A549 (cell line): ENCODE data around the gene KCNG2. TPM values are rescaled to one million over a fixed set of nuclear protein-coding genes. Genes with fewer than 3 reads are reported as not detected.

Experiments used
- ATAC-seq, 2 experiments: fragments of 200-7000 bp in 1 of 2; fragments of >200 bp in 1 of 2; cut with Nextera tagmentation in 1 of 2; cut with Tn5 transposase in 1 of 2; 3 replicates each; pipeline versions ENCODE4 v1.8.0 to v1.9.1; 2018 to 2020; ENCODE audit warnings: mild to moderate bottlenecking in 1 of 2, moderate library complexity in 1 of 2
- CTCF ChIA-PET: fragments of 300-600 bp; sonication (Branson Sonifier 250); formaldehyde crosslinking; extraction: SDS; loops from one replicate; lab custom pipeline; 2021; ENCODE audit warnings: antibody characterized with exemption, inconsistent platforms; lab: Yijun Ruan, JAX
- POLR2A ChIA-PET: fragments of 350-600 bp; formaldehyde crosslinking; extraction: SDS; loops from one replicate; lab custom pipeline; 2021; ENCODE audit warnings: antibody characterized with exemption, inconsistent platforms; lab: Yijun Ruan, JAX
- DNase-seq, 2 experiments: peaks; one replicate each; pipeline versions ENCODE4 v3.0.0 to v3.0.0-alpha.2; 2011 to 2016; ENCODE audit warnings: low read depth in 1 of 2, low spot score in 1 of 2
- FAIRE-seq: peaks from 2 replicates; lab custom pipeline; 2011; peaks lifted over from hg19 to GRCh38; lab: Jason Lieb, UNC
- H3K27ac ChIP-seq, 2 experiments: fragments of >200 bp; sonication (Bioruptor Twin); formaldehyde crosslinking; 3 replicates each; pipeline ENCODE4 v1.5.1; 2016 to 2017
- H3K4me1 ChIP-seq: fragments of >200 bp; sonication (Bioruptor Twin); formaldehyde crosslinking; 3 replicates; pipeline ENCODE4 v1.6.1; 2016
- H3K4me2 ChIP-seq: fragments of >200 bp; sonication (Bioruptor Twin); formaldehyde crosslinking; 3 replicates; pipeline ENCODE4 v1.6.1; 2016
- H3K4me3 ChIP-seq: fragments of >200 bp; sonication (Bioruptor Twin); formaldehyde crosslinking; 3 replicates; pipeline ENCODE4 v1.5.1; 2016
- H3K9me3 ChIP-seq: fragments of >200 bp; sonication (Bioruptor Twin); formaldehyde crosslinking; 3 replicates; pipeline ENCODE4 v1.6.1; 2016
- BHLHE40 ChIP-seq: IDR thresholded peaks from 2 replicates; pipeline ENCODE4 v1.6.1; 2012; ENCODE audit warnings: low read depth, low read length, inconsistent platforms
- CHD4 ChIP-seq: fragments of 200-600 bp; sonication (generic); IDR thresholded peaks from 2 replicates; pipeline ENCODE4 v1.6.1; 2016; ENCODE audit warnings: antibody characterized with exemption, mild to moderate bottlenecking, borderline replicate concordance
- E2F6 ChIP-seq: IDR thresholded peaks from 2 replicates; pipeline ENCODE4 v1.6.1; 2012; ENCODE audit warnings: low read depth, borderline replicate concordance
- EHF ChIP-seq: fragments of 250-450 bp; sonication (Bioruptor Pico); IDR thresholded peaks from 2 replicates; pipeline ENCODE4 v1.5.0; 2020; ENCODE audit warnings: mild to moderate bottlenecking
- ELK1 ChIP-seq: fragments of 150-350 bp; IDR thresholded peaks from 2 replicates; pipeline ENCODE4 v1.6.1; 2014; ENCODE audit warnings: low read depth, mild to moderate bottlenecking, low read length
- ESRRA ChIP-seq: fragments of 150-350 bp; IDR thresholded peaks from 2 replicates; pipeline ENCODE4 v1.6.1; 2014; ENCODE audit warnings: mild to moderate bottlenecking, low read length, borderline replicate concordance
- GATA3 ChIP-seq: IDR thresholded peaks from 2 replicates; pipeline ENCODE4 v1.6.1; 2012; ENCODE audit warnings: borderline replicate concordance
- HEYL ChIP-seq: fragments of 250-450 bp; sonication (Bioruptor Pico); IDR thresholded peaks from 2 replicates; pipeline ENCODE4 v1.8.0; 2021; ENCODE audit warnings: mild to moderate bottlenecking, moderate library complexity
- JUN ChIP-seq, 2 experiments: fragments of >200 bp; sonication (Bioruptor Twin); formaldehyde crosslinking; IDR thresholded peaks; 2 replicates in 1 of 2; 3 replicates in 1 of 2; pipeline ENCODE4 v1.6.1; 2016 to 2017
- JUNB ChIP-seq: fragments of >200 bp; sonication (Bioruptor Twin); formaldehyde crosslinking; IDR thresholded peaks from 2 replicates; pipeline ENCODE4 v1.6.1; 2016
- KDM1A ChIP-seq: fragments of 200-600 bp; sonication (generic); IDR thresholded peaks from 2 replicates; pipeline ENCODE4 v1.6.1; 2016; ENCODE audit warnings: low read depth, mild to moderate bottlenecking
- MAZ ChIP-seq: fragments of 150-350 bp; IDR thresholded peaks from 2 replicates; pipeline ENCODE4 v1.6.1; 2014; ENCODE audit warnings: antibody characterized with exemption, low read depth, low read length, borderline replicate concordance
- NR3C1 ChIP-seq: fragments of >200 bp; sonication (Bioruptor Twin); formaldehyde crosslinking; IDR thresholded peaks from 3 replicates; pipeline ENCODE4 v1.6.1; 2017
- PBX3 ChIP-seq: IDR thresholded peaks from 2 replicates; pipeline ENCODE4 v1.6.1; 2012
- PHF8 ChIP-seq: fragments of 200-600 bp; sonication (generic); IDR thresholded peaks from 2 replicates; pipeline ENCODE4 v1.6.1; 2016; ENCODE audit warnings: low read depth, mild to moderate bottlenecking, antibody characterized with exemption, moderate library complexity, borderline replicate concordance
- POLR2A ChIP-seq: IDR thresholded peaks from 2 replicates; pipeline ENCODE4 v1.6.1; 2012; ENCODE audit warnings: mild to moderate bottlenecking, low read length
- RAD21 ChIP-seq, 2 experiments: fragments of >200 bp in 1 of 2; sonication (Bioruptor Twin) in 1 of 2; formaldehyde crosslinking in 1 of 2; IDR thresholded peaks in 1 of 2; conservative IDR thresholded peaks in 1 of 2; 2 replicates in 1 of 2; 3 replicates in 1 of 2; pipeline ENCODE4 v1.6.1; 2012 to 2018; ENCODE audit warnings: inconsistent platforms in 1 of 2
- RARB ChIP-seq: fragments of 250-450 bp; sonication (Bioruptor Pico); IDR thresholded peaks from 2 replicates; pipeline ENCODE4 v1.8.0; 2021; ENCODE audit warnings: mild to moderate bottlenecking, moderate library complexity
- REST ChIP-seq: fragments of 200-600 bp; sonication (generic); IDR thresholded peaks from 2 replicates; pipeline ENCODE4 v1.6.1; 2016; ENCODE audit warnings: antibody characterized with exemption, mild to moderate bottlenecking, moderate library complexity
- RNF2 ChIP-seq: fragments of 200-600 bp; sonication (generic); IDR thresholded peaks from 2 replicates; pipeline ENCODE4 v1.6.1; 2016; ENCODE audit warnings: low read depth, mild to moderate bottlenecking, antibody characterized with exemption, moderate library complexity, borderline replicate concordance
- SREBF2 ChIP-seq: fragments of 450-650 bp; IDR thresholded peaks from 2 replicates; pipeline ENCODE4 v1.6.1; 2014; ENCODE audit warnings: mild to moderate bottlenecking, moderate library complexity
- TFCP2L1 ChIP-seq: fragments of 250-450 bp; sonication (Bioruptor Pico); IDR thresholded peaks from 2 replicates; pipeline ENCODE4 v1.5.0; 2021; ENCODE audit warnings: mild to moderate bottlenecking
- TP53 ChIP-seq: fragments of 250-450 bp; sonication (Bioruptor Pico); IDR thresholded peaks from 2 replicates; pipeline ENCODE4 v1.5.0; 2021; ENCODE audit warnings: mild to moderate bottlenecking, moderate library complexity
- ZC3H11A ChIP-seq: fragments of 450-650 bp; IDR thresholded peaks from 2 replicates; pipeline ENCODE4 v1.6.1; 2014; ENCODE audit warnings: antibody characterized with exemption, mild to moderate bottlenecking
- ZSCAN20 ChIP-seq: fragments of 250-450 bp; sonication (Bioruptor Pico); IDR thresholded peaks from 2 replicates; pipeline ENCODE4 v1.8.0; 2022; ENCODE audit warnings: mild to moderate bottlenecking, moderate library complexity
- WGBS: methylation state at CpG from one replicate; pipeline ENCODE4 v1.1.6; 2017; ENCODE audit errors: missing lambda C conversion rate; 5-methylcytosine and 5-hydroxymethylcytosine counted together
- polyA plus RNA-seq, 4 experiments: library from polyadenylated mRNA; depleted of rRNA in 3 of 4; stranded (reverse); fragments of >200 nt; fragmentation: RNase III in 1 of 4; extraction: RNeasy Plus Mini Kit Qiagen cat#74134 plus additional on column Dnase treatment in 1 of 4; gene quantifications; 2 replicates in 3 of 4; 3 replicates in 1 of 4; pipeline ENCODE4 v1.2.3, GENCODE V29; 2011 to 2017

Gene KCNG2
- polyA plus RNA-seq, 2 of the 4 experiments (the other 2 are of a cell fraction): not detected

- WGBS: 69% methylated on average over 17 of the region's 29 CpGs
- TF ChIP-seq KDM1A: no peak
- TF ChIP-seq ZSCAN20 (CRISPR knock-in tag): no peak
- TF ChIP-seq SREBF2: no peak
- TF ChIP-seq NR3C1: no peak
- no peak for TF ChIP-seq ESRRA
- H3K4me2 ChIP-seq: no peak overlapping the region
- CTCF ChIA-PET: no interaction called here
- no peaks in the 10 kb centered on the region for H3K4me1 ChIP-seq
- no peak overlapping the region for H3K4me3 ChIP-seq
- H3K27ac ChIP-seq: no peak overlapping the region
- FAIRE-seq (no peak), DNase-seq (no peak), ATAC-seq (no peak)
- POLR2A ChIA-PET: no interaction called here
- 0 out of 3 replicates have a peak, but pooled peaks cover 5% of the 10 kb centered on the region for H3K9me3 ChIP-seq
Measured at GRCh38 chr18:79884294-79884962, 86.7 kb downstream of the KCNG2 start.

- ATAC-seq: no peak
- ChIA-PET POLR2A (no interaction called here), CTCF (no interaction called here)
- no peak for DNase-seq
- Histone ChIP-seq H3K27ac (no peak overlapping the region), H3K4me2 (no peak overlapping the region), H3K4me3 (no peak overlapping the region), H3K4me1 (no peaks in the 10 kb centered on the region), H3K9me3 (0 out of 3 replicates have a peak, but pooled peaks cover 5% of the 10 kb centered on the region)
- WGBS: 57% methylated on average over 11 of the region's 25 CpGs
- FAIRE-seq: no peak
- TF ChIP-seq POLR2A (no peak), RARB (no peak), REST (no peak), HEYL (no peak), MAZ (no peak), PHF8 (no peak), PBX3 (no peak), EHF (CRISPR knock-in tag) (no peak), RNF2 (no peak), JUN (IDR thresholded peaks at IDR 0.05) (no peak), TFCP2L1 (no peak), JUNB (no peak), ELK1 (no peak), TP53 (no peak), RAD21 (conservative IDR thresholded peaks at IDR 0.05 in 1 of 2, IDR thresholded peaks at IDR 0.05 in 1 of 2) (no peak), CHD4 (no peak), E2F6 (no peak), BHLHE40 (no peak), ZC3H11A (no peak), GATA3 (no peak)
Measured at GRCh38 chr18:79884963-79885728, 87.4 kb downstream of the KCNG2 start.
